Activated CD4-positive, alpha-beta T cell treated with anti-CD3 and anti-CD28 coated beads, Interleukin-10, Interleukin-2, amounts not matched to agents 100 ng/mL and 50 ng/mL, durations not matched to agents 16 hours and 8 hours (primary cell): Measurements from ENCODE around the gene VAV2.

Source experiments
- DNase-seq: peaks from one replicate; pipeline ENCODE4 v3.0.0-alpha.2; 2020

The VAV2 gene

GRCh38 chr9:133735931-133736330, 256.2 kb downstream of the VAV2 start:
- DNase-seq = no peak

DNA sequence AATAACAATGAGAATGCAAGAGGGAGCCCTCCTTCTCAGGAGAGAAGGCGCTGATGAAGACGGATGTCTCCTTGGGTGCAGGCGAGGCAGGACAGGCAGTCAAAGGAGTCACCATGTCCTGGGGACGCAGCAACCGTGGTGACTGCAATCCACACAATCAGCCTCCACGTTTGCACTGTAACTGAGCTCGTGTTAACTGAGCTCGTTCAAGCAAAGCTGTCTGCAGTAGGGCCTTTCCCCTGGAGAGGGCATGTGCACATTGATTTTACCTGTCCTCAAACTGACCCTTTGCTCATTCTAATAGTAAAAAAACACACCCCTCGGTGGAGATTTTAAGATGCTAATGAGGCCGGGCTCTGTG, 256.7 kb downstream of the VAV2 start:
- no peak for DNase-seq

GRCh38 chr9:133734590-133735414, 257.3 kb downstream of the VAV2 start:
- no peak for DNase-seq

DNA sequence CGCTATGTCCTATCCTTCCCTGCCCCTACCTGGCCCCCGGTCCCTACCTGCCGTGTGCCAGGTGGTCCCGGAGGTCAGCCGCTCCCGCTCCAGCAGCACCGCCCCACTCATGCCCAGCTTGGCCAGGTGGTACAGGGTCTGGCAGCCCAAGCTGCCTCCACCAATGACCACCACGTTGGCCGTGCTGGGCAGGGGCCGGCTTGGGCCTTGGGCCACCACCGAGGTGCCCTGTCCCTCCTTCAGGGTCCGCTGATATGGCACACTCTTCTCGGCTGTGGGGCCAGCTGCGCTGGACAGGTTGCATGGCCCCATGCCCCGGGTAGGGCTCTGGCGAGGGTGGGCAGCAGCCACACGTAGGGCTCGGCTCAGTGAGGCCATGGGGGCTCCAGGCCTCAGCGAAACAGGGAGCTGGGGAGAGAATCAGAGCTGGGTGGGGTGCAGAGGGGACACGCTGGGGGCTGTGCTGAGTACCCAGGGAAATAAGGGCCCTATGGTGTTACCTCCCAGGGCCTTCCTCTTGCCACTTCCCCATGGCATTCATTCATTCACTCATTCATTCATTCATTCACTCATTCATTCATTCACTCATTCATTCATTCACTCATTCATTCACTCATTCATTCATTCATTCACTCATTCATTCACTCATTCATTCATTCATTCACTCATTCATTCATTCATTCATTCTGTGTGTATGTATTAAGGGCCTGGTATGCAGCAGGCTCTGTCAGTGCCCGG, 258.2 kb downstream of the VAV2 start:
- no peak for DNase-seq

- DNase-seq = no peak
These were observed 258.7 kb downstream of the VAV2 start for GRCh38 chr9:133733421-133733795.

GRCh38 chr9:133732639-133733408, 259.3 kb downstream of the VAV2 start:
- DNase-seq = no peak

DNA sequence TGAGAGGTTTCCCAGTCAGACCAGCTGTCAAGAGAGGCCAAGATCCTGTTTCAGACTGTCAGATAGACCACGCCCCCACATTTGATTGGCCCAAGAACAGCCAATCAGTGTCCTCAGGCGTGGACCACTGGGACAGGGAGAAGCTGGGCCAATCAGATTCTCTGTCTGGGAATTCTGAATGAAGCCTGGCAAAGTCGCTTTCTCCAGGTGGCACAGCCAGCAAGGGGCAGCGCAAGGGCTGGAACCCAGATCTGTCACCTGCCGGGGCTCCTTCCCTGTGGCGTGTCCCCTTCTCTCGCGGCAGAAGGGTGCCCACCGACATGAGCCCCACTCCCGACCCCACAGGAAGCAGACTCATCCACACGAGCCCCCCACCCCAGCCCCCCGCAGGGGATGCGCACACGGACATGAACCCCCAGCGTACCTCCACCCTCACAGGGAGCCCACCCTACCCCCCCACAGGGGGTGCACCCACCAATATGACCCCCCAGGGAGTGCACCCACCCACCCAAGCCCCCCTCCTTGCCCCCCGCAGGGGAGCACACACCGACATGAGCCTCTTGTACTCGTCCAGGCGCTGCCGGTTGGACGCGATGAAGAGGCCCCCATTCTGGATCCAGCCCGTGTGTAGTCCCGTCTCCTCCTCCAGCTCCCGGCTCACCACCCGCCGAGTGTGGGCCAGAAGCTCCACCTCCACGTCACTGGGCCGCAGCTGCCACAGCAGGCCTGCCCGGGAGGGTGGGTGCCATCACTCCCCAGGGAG, 260.1 kb downstream of the VAV2 start:
- DNase-seq = no peak

DNA sequence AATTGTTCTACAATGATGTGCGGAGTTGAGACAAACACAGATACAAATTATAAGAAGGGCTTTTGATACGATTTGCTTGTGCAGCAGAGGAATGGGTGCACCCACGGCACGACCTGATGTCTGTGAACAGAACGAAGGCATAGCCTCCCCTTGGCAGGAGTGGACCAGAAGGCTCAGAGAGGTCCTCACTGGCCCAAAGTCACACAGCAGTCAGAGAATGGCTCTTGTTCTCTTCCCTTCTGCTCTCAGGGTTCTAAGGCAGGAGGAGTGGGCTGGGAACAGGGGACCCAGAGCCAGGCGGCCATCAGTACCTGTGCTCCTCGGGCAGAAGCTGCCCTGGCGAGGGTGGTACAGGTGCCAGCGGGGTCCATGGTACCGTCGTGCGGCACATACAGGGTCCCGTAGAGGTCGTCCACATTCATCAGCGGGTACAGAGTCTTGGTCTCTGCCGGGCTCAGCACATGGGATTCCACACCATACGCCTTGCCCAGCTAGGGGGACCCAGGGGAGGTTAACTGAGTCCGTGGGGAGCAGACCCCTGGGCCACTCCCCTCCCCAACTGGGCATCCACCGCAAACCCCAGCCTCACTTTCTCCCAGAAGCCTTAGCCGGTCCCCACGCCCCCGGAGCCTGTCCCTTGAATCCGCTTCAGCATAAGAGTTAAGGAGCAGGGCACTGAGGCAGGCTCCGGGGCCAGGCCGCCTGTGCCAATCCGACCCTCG, 261.0 kb downstream of the VAV2 start:
- DNase-seq = no peak

DNA sequence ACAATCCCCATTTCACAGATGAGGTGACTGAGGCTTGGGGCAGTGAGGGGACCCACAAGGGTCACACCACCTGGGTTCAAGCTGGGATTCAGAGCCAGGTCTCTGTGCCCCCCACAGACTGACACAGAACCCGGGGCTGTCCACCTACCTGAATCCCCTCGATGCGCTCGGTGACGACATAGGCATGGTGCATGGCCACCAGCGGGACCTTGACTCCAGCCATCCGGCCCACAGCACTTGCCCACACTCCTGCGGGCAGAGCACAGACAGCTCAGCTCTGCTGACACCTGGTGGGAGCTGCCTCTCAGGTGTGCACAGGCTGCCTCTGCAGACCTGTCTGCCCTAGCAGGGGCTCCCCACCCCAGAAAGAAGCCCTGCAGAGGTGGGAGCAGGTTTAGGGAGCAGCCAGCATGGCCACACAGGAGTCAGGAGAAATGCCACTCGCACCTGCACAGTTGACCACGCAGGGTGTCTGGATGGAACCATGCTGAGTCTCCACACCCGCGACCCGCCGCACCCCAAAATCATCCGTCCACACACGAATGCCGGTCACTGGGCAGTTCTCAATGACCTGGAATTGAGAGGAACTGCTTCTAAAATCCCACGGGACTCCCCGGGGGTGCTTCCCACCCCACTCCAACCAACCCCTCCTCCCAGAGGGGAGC, 262.4 kb downstream of the VAV2 start:
- DNase-seq = no peak

DNA sequence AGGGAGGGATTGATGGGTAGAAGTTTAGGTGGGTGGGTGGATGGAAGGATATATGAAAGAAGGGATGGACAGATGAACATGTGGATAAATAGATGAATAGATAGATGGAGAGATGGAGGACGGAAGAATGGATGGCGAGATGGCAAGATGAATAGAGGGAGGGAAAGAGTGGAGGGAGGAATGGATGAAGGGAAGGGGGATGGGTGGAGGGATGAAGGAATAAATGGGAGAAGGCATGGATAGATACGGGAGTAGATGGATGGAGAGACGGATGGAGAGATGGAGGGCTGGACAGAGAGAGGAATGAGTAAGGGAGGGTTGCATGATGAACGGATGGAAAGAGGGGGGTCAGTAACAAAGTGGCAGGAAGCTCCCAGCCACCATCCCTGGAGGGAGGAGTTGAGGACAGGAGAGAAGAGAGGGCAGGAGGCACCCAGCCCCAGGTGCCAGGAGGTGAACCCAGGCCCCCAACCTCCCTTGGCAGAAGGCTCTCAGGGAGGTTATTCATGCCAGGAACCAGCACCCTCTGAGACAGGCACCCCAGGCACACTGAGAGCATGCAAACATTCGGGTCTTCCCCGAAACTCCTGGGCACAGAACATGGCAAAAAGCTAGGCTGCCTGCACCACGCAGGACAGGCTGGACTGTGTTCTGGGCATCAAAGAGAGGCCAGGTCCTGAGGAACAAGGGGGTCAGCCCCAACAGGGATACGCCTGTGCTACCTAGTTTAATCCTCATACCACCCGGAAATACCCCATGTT, 263.1 kb downstream of the VAV2 start:
- no peak for DNase-seq

DNA sequence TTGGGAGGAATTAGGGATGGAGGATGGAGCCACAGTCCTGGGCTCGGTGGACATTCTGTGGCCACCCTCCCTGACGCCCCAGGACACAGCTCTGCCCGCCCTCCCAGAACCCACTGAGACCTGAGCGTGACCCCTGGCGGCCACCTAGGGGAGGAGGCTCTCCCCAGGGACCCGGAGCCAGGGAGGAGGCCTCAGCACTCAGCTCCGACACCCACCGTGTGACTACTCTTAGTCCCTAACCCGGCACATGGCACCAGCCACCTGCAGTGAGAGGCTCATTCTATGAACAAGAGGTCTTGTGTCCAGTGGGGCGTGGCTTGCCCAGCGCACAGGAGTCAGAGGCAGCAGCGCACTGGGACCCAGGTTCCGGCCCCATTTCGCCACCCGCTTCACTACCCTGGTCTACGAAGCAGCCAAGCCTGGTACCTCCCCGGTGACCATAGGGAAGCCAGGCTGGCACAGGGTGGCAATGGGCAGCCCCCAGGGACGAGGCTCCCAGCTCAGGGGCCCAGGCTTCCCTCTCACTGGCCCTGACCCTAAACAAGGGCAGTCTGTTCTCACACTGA, 264.2 kb downstream of the VAV2 start:
- DNase-seq = no peak

- no peak for DNase-seq
These were observed 264.7 kb downstream of the VAV2 start for GRCh38 chr9:133727277-133727875.

DNA sequence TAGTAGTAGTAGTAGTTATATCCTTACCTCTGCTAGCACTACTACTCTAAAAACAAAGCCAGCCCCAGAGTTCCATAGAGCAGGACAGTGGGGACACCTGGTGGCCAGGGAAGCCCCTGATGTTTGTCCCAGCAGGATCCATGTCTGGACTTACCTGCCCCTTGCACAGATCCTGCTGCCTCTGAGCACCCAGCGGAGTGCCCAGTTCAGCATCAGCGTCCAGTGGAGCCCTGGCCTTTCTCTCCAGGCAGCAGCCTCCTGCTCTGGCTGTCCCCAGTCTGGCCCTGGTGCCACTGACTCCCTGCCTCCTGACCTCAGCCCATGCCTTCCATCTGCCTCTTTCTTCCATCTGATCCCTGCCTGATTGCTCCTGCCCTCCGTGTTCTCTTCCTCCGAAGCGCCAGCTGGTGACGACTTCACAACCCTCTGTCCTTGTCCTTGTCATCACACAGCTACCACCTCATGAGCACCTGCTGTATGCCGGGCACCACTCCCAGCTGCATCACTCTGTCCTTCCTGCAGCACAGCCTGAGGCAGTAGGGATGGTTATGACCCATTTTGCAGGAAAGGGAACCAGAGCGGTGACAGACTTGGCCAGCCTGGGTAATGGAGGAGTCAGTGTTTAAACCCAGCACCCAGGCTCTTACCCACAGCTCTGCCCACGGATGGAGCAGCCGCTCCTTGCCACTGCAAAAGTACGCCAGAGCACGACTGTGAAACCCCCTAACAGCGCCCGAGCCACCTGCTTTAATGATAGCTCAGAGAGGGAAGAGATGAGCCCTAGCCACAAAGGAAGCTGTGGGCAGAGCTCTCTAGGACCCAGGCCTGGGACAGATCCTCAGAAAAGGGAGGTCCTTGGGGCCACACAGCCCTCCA, 265.5 kb downstream of the VAV2 start:
- DNase-seq = peak; percentile 36

DNA sequence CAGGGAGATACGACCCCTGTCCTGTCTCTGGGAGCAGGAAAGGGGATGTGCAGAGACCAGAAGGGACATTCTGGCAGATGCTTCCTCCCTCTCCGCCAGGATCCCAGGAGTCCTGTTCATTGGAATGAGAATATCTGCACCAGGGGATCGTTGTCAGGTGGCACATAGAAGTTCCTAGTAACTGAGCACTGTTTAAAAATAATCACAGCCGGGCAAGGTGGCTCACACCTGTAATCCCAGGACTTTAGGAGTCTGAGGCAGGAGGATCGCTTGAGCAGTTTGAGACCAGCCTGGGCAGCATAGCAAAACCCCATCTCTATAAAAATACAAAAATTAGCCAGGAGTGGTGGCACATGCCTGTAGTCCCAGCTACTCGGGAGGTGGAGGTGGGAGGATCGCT, 266.2 kb downstream of the VAV2 start:
- DNase-seq = no peak

DNA sequence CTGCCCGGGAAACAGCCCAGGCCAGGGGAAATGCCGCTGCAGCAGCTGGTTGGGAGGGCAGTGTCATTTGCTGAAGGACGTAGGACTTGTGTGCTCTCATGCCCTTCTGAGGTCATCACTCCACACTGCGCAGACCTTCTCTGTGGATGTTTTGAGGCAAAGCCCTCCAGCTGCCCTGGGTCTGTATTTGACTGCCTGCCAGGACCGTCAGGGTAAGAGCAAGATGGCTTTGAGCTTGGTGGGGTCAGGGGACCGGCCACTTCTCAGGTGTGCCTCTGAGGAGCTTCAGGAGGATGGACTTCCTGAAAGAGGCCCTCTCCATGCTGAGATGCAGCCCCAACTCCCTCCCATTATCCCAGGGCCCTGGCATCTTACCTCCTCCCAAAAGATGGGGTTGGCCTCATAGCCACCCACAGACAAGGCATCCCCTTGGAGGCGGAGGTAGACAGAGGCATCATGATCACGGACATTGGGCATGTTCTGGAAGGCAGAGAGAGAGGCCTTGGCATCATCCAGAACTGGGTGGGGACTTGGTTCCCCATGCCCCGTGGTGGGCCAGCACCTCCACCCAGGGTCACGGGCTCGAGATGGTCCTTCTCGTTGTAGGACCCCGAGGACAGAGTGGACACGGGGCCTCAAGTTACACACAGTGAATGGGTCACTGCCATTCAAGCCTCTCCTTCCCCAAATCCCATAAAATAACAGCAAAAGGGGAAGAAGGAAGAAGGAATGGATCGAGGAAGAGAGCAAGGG, 273.4 kb downstream of the VAV2 start:
- DNase-seq = no peak

GRCh38 chr9:133717113-133718031, 274.8 kb downstream of the VAV2 start:
- no peak for DNase-seq

DNA sequence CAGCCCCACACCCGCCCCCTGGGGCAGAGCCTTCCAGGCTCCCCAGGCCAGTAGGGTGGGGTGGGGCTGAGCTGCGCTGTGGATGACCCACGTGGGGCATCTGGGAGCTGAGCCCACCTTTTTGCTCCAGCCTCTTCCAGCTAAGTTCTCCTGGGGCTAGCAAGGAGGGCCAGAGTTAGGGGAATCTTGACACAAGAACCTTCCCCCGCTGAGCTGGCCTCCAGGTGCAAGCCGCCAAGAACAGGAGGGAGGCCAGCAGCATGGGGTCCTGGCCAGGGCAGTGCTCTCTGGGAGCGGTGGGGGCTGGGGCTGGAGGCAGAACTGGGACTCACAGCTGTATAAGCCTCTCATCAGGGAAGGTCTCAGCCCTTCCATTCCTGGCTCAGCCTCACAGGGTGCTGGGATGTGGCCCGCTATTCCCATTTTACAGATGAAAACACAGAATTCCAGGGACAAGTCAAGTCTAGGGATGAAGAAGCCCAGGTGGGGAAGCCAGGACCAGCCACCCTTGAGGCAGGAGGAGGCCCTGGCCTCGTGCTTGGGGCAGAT, 275.5 kb downstream of the VAV2 start:
- DNase-seq = no peak
